Dermis microvascular lymphatic vessel endothelial cell (primary cell): ENCODE data around the gene PRDM7. TPM values are rescaled to one million over a fixed set of nuclear protein-coding genes. Genes with fewer than 3 reads are reported as not detected.
A peak's percentile ranks its signal among the peaks of the same experiment; 100 is the strongest.
"Not testable (repeated sequence)": the region's sequence is repeated elsewhere in the genome, so short reads cannot be mapped to it uniquely, and the experiment has no call there.

Source experiments
- DNase-seq, 2 donors: peaks; one replicate each; pipeline versions ENCODE4 v3.0.0 to v3.0.0-alpha.2; 2010; ENCODE audit warnings: low read depth in 2 of 2
- total RNA-seq: library from RNA; depleted of rRNA; stranded (reverse); fragments of >200 nt; gene quantifications from 2 replicates; pipeline ENCODE4 v1.2.1, GENCODE V29; 2014

The PRDM7 gene
- total RNA-seq, 1 donor from 2014 or later = not detected

GRCh38 chr16:90015586-90016338 is 61.4 kb downstream of the PRDM7 start:
- DNase-seq = peak; percentile 85 to 88

GRCh38 chr16:90012991-90013745 is 64.0 kb downstream of the PRDM7 start:
- DNase-seq = no peak

- no peak for DNase-seq
These were observed 65.1 kb downstream of the PRDM7 start for GRCh38 chr16:90011908-90012501.

- DNase-seq = no peak
These were observed 65.7 kb downstream of the PRDM7 start for GRCh38 chr16:90011508-90011819.

- no peak for DNase-seq
These were observed 66.2 kb downstream of the PRDM7 start for GRCh38 chr16:90010676-90011507.

- no peak for DNase-seq
These were observed 67.8 kb downstream of the PRDM7 start for GRCh38 chr16:90009172-90009899.

GRCh38 chr16:90008708-90009145 is 68.4 kb downstream of the PRDM7 start:
- no peak for DNase-seq

- not testable (repeated sequence) for DNase-seq
These were observed 69.4 kb downstream of the PRDM7 start for GRCh38 chr16:90007635-90008234.

- no peak for DNase-seq
These were observed 70.1 kb downstream of the PRDM7 start for GRCh38 chr16:90007015-90007414.

Other genes with a start within 250 kb of the PRDM7 start
- gene SPIRE2, start 248.9 kb downstream of the PRDM7 start, total RNA-seq = 1.0 and 2.4 TPM in 2 replicates
- 132 and 154 TPM in 2 replicates for gene TCF25, start 203.7 kb downstream of the PRDM7 start, total RNA-seq
- gene MC1R, start 158.5 kb downstream of the PRDM7 start, total RNA-seq = 1.0 and 1.1 TPM in 2 replicates
- 76.0 and 137 TPM in 2 replicates for gene TUBB3, start 154.0 kb downstream of the PRDM7 start, total RNA-seq
- 83.8 and 95.1 TPM in 2 replicates for gene DEF8, start 128.6 kb downstream of the PRDM7 start, total RNA-seq
- gene DBNDD1, start 57.9 kb downstream of the PRDM7 start, total RNA-seq = 12.3 and 15.6 TPM in 2 replicates